ENCODE results near the gene NRBP1.

The NRBP1 gene

DNA sequence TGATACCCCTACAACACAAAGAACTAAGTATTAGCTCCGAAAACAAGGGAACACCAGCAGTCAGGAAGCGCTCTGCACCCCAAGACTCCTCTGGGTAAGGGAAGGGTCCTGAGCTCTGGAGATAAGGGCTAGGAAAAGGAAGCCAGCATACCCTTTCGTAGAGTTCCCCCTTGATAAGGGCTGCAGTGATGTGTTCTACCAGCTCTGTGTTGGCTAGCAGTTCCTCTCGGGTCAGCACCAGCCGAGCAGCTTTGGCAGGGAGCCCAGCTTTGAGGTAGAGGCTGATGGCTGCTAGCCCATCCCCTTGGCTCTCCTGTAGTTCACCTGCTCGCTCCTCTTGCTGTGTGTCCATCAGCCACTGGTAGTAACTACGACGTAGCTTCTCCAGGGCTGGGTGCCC lies 32.7 kb downstream of the NRBP1 start:
- TF ChIP-seq, protein P1, sequence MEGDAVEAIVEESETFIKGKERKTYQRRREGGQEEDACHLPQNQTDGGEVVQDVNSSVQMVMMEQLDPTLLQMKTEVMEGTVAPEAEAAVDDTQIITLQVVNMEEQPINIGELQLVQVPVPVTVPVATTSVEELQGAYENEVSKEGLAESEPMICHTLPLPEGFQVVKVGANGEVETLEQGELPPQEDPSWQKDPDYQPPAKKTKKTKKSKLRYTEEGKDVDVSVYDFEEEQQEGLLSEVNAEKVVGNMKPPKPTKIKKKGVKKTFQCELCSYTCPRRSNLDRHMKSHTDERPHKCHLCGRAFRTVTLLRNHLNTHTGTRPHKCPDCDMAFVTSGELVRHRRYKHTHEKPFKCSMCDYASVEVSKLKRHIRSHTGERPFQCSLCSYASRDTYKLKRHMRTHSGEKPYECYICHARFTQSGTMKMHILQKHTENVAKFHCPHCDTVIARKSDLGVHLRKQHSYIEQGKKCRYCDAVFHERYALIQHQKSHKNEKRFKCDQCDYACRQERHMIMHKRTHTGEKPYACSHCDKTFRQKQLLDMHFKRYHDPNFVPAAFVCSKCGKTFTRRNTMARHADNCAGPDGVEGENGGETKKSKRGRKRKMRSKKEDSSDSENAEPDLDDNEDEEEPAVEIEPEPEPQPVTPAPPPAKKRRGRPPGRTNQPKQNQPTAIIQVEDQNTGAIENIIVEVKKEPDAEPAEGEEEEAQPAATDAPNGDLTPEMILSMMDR (IDR thresholded peaks at IDR 0.05; ENCODE audit: control insufficient read depth, extremely low read depth, insufficient read depth), result no peak
- no peak overlapping the region for H3K4me3 ChIP-seq (ENCODE audit: low read depth, low read length)
- DNase-seq (ENCODE audit: low read depth), result peak; percentile 35

DNA sequence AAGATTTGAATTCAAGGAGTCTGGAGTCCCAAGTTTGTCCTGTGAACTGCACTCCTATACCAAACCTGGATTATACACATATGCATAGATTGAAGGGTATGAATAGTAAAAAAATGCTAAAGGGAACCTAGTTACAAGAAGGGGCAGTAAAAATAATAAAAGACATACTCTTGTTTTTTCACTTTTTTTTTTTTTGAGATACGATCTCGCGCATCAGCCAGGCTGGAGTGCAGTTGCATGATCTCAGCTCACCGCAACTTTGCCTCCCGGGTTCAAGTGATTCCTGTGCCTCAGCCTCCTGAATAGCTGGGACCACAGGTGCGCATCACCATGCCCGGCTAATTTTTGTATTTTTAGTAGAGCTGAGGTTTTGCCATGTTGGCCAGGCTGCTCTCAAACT lies 36.0 kb downstream of the NRBP1 start:
- TF ChIP-seq, protein P1 (IDR thresholded peaks at IDR 0.05; ENCODE audit: control insufficient read depth, extremely low read depth, insufficient read depth), result no peak
- no peak overlapping the region for H3K4me3 ChIP-seq (ENCODE audit: low read depth, low read length)
- DNase-seq (ENCODE audit: low read depth), result no peak

DNA sequence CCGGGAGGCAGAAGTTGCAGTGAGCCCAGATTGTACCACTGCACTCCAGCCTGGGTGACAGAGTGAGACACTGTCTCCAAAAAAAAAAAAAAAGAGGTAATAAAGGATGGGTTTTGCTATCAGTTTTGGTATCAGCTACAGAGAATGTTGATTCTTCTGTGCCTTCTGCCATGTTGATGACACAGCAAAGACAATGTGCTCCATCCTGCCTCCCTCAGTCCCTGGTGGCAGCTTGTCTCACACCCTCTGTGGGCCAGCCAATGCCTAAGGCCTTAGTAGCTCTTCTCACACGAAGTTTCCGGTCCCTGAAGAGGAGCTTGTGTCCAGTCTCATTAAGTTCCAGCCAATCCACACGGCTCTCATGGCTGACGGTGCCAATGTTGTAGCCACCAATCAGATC lies 43.5 kb downstream of the NRBP1 start:
- no peak overlapping the region for H3K4me3 ChIP-seq (ENCODE audit: low read depth, low read length)
- TF ChIP-seq, protein P1 (IDR thresholded peaks at IDR 0.05; ENCODE audit: control insufficient read depth, extremely low read depth, insufficient read depth), result no peak
- DNase-seq (ENCODE audit: low read depth), result no peak

DNA sequence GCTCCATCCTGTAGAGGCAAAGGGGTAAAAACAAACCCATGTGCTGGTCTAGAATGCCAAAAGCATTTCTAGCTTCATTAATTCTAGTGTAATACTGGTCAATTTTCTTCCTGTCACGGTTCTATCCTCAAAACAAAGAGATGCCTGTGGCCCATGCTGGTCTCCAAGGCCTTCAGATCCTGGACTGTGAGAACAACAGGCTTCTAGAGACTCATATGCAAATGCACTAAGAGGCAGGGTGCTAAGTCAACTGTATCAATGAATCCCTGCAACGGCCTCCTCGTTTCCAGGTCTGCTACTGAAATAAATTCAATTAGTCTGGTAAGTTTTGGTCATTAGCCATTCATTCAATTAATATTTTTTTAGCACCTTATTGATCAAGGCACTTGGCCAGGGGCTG lies 57.1 kb downstream of the NRBP1 start:
- TF ChIP-seq, protein P1 (IDR thresholded peaks at IDR 0.05; ENCODE audit: control insufficient read depth, extremely low read depth, insufficient read depth), result no peak
- no peak for DNase-seq (ENCODE audit: low read depth)
- no peak overlapping the region for H3K4me3 ChIP-seq (ENCODE audit: low read depth, low read length)

DNA sequence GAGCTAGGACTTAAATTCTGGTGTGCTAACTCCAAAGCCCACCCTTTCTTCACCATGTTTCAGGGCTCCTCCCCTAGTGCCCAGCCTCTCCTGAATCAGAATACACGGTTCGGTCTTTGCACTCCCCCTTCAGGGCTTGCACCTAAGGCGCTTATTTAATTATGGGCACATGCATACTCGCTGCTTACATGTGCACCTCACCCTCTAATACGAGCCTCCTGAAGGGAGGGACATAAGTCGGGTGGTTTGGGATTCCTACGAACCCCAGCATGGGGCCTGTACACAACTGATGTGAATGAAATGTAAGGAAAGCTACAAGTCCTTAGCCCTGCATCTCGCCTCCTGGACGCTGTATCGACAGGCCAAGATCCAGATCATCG lies 60.7 kb downstream of the NRBP1 start:
- peak overlapping the region; percentile 61 for H3K4me3 ChIP-seq (ENCODE audit: low read depth, low read length)
- DNase-seq (ENCODE audit: low read depth), result no peak
- TF ChIP-seq, protein P1 (IDR thresholded peaks at IDR 0.05; ENCODE audit: control insufficient read depth, extremely low read depth, insufficient read depth), result no peak

DNA sequence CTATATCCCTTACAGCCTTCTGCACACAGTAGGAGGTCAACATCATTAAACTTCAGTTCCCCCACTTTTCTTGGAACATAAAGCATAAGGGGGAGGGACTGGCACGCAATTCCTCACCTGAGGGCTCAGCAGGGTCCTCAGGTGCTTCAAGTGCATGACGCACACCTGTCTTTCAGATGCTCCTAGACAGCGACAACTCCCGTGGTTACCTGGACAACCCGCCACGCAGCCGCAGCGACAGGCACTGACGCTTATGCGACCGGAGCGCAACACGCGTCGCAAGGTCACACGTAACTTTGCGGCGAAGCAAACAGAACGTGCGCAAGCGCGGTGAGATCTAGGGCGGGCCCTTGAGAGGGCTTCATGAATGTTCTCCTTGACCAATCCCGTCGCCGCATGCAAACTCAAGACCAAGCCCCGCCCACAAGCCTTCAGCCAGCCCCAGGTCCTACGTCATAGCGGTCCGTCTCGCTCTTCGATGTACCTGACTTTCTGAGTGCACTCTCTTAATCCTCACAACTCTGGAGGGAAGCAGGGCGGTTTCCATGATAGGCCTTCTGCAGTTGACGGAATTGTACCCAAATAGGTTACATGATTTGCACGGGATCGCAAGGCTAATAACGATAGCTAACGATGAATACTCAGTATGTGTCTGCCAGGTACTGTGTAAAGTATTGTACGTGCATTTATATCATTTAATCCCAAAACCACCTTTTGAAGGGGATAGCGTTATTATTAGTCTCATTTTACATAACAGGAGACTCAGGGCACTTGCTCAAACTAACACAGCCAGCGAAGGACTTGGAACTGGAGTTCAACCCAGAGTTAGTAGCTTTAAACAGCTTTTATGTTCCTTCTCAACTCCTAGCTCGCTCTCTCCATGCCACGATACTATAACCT lies 61.3 kb downstream of the NRBP1 start, which contains the start of gene IFT172:
TSS of gene IFT172 (minus strand) at position 246 of the 900 bp plus-strand sequence. CDS start at position 156, 90 bp downstream.
- TF ChIP-seq, protein P1 (IDR thresholded peaks at IDR 0.05; ENCODE audit: control insufficient read depth, extremely low read depth, insufficient read depth), result no peak
- peak; percentile 99 for DNase-seq (ENCODE audit: low read depth)
- H3K4me3 ChIP-seq (ENCODE audit: low read depth, low read length), result peak within 1 kb of the TSS; percentile 61

All from LNCaP clone FGC (cell line).